Rectal smooth muscle tissue (tissue), 1 donor: Measurements from ENCODE around the gene PLCB1.

Source experiments
- H3K27ac ChIP-seq: one replicate; pipeline ENCODE4 v1.7.0; 2013; ENCODE audit warnings: low read depth, low read length, inconsistent platforms
- H3K27me3 ChIP-seq: one replicate; pipeline ENCODE4 v1.7.0; 2013; ENCODE audit warnings: low read length; ENCODE audit not compliant: control insufficient read depth, insufficient read depth
- H3K36me3 ChIP-seq: one replicate; pipeline ENCODE4 v1.7.0; 2013; ENCODE audit warnings: low read length; ENCODE audit not compliant: control insufficient read depth, insufficient read depth
- H3K4me1 ChIP-seq: one replicate; pipeline ENCODE4 v1.7.0; 2013; ENCODE audit warnings: low read length; ENCODE audit not compliant: control insufficient read depth, insufficient read depth
- H3K4me3 ChIP-seq: one replicate; pipeline ENCODE4 v1.7.0; 2013; ENCODE audit warnings: low read length
- H3K9ac ChIP-seq: one replicate; pipeline ENCODE4 v1.7.0; 2013; ENCODE audit warnings: low read length

The PLCB1 gene

GRCh38 chr20:8249634-8250033, 117.6 kb downstream of the PLCB1 start:
- Histone ChIP-seq H3K4me1 (no peaks in the 10 kb centered on the region), H3K27ac (no peak overlapping the region), H3K36me3 (no peaks in the 10 kb centered on the region), H3K4me3 (no peak overlapping the region), H3K27me3 (no peaks in the 10 kb centered on the region), H3K9ac (no peak overlapping the region)

DNA sequence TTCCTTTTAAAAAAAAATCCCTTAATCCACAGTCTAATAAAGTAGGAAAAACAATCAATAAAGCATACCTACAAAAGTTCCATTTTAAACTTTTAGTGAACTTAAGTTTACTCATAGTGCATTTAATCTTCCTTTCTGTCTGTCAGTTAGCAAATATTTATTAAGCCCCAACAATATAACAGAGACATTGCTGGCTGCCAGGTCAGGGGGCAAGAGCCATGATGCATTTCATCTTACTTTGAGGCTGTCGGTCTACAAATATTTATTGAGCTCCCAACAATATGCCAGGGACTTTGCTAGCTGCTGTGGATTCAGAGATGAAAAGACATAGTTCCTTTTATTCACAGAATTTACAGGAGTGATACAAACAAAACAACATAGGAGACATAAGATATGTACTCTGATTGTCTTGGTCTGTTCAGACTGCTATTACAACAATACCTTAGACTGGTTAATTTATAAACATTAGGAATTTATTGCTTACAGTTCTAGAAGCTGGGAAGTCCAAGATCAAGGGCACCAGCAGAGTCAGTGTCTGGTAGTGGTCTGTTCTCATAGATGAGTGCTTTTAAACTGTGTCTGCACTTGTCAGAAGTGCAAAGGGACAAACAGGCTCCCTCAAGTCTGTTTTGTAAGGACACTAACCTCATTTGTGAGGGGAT, 118.6 kb downstream of the PLCB1 start:
- H3K9ac ChIP-seq, result no peak overlapping the region
- H3K36me3 ChIP-seq, result no peaks in the 10 kb centered on the region
- no peak overlapping the region for H3K27ac ChIP-seq
- H3K4me1 ChIP-seq, result no peaks in the 10 kb centered on the region
- H3K4me3 ChIP-seq, result no peak overlapping the region
- no peaks in the 10 kb centered on the region for H3K27me3 ChIP-seq

- Histone ChIP-seq H3K4me3 (no peak overlapping the region), H3K27me3 (no peaks in the 10 kb centered on the region), H3K36me3 (no peaks in the 10 kb centered on the region), H3K9ac (no peak overlapping the region), H3K27ac (no peak overlapping the region), H3K4me1 (no peaks in the 10 kb centered on the region)
Observed at GRCh38 chr20:8251201-8251575, 119.1 kb downstream of the PLCB1 start.

GRCh38 chr20:8254911-8255582, 123.0 kb downstream of the PLCB1 start:
- no peaks in the 10 kb centered on the region for H3K27me3 ChIP-seq
- no peak overlapping the region for H3K4me3 ChIP-seq
- no peak overlapping the region for H3K9ac ChIP-seq
- H3K4me1 ChIP-seq, result no peaks in the 10 kb centered on the region
- H3K27ac ChIP-seq, result no peak overlapping the region
- H3K36me3 ChIP-seq, result no peaks in the 10 kb centered on the region

GRCh38 chr20:8255945-8256632, 124.0 kb downstream of the PLCB1 start:
- Histone ChIP-seq H3K9ac (no peak overlapping the region), H3K27ac (no peak overlapping the region), H3K27me3 (no peaks in the 10 kb centered on the region), H3K36me3 (no peaks in the 10 kb centered on the region), H3K4me1 (no peaks in the 10 kb centered on the region), H3K4me3 (no peak overlapping the region)

DNA sequence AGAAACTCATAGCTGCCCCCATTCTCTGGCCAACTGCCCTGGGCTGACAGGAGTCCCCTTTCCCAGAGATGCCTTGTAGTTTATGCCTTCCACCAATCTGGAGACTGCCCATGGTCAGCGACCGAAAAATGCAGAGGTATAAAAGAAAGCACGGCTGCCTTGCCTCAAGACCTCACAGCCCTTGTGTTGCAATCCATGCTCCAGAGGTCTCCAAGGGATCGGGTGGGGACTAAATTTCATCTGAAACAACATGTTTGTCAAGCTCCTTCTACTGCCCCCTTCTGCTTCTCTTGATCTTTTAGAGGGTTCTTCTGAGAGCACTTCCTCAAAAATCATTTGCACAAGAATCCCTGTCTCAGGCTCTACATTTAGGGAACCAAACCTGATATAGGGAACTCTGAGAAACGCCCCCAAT, 128.8 kb downstream of the PLCB1 start:
- Histone ChIP-seq H3K9ac (no peak overlapping the region), H3K4me3 (no peak overlapping the region), H3K27me3 (no peaks in the 10 kb centered on the region), H3K4me1 (no peaks in the 10 kb centered on the region), H3K27ac (no peak overlapping the region), H3K36me3 (no peaks in the 10 kb centered on the region)

GRCh38 chr20:8262721-8263120, 130.7 kb downstream of the PLCB1 start:
- Histone ChIP-seq H3K36me3 (no peaks in the 10 kb centered on the region), H3K9ac (no peak overlapping the region), H3K4me1 (no peaks in the 10 kb centered on the region), H3K27ac (no peak overlapping the region), H3K27me3 (no peaks in the 10 kb centered on the region), H3K4me3 (no peak overlapping the region)

DNA sequence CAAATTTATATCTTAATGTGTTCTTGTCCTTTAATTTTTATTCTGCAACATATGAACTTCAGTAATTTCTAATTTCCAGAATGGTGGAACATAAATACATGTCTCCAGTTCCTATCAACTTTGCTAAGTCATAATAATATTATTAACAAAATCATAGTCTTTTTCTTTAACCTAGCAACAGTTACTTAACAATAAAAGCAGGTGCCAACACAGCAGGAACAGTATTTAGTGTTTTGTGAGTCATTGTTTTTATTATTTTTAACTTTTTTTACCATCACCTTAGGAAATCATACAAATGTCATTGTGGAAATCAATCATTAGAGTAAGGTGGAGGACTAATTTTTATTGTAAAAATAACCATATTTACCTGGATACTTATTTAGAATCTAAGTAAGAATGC, 133.5 kb downstream of the PLCB1 start:
- no peak overlapping the region for H3K9ac ChIP-seq
- H3K27ac ChIP-seq, result no peak overlapping the region
- no peaks in the 10 kb centered on the region for H3K27me3 ChIP-seq
- no peak overlapping the region for H3K4me3 ChIP-seq
- no peaks in the 10 kb centered on the region for H3K4me1 ChIP-seq
- no peaks in the 10 kb centered on the region for H3K36me3 ChIP-seq

GRCh38 chr20:8267009-8267408, 134.9 kb downstream of the PLCB1 start:
- H3K4me1 ChIP-seq, result no peaks in the 10 kb centered on the region
- no peak overlapping the region for H3K9ac ChIP-seq
- H3K36me3 ChIP-seq, result no peaks in the 10 kb centered on the region
- H3K27ac ChIP-seq, result no peak overlapping the region
- H3K4me3 ChIP-seq, result no peak overlapping the region
- no peaks in the 10 kb centered on the region for H3K27me3 ChIP-seq

- no peaks in the 10 kb centered on the region for H3K36me3 ChIP-seq
- no peak overlapping the region for H3K9ac ChIP-seq
- H3K4me1 ChIP-seq, result no peaks in the 10 kb centered on the region
- no peak overlapping the region for H3K27ac ChIP-seq
- no peaks in the 10 kb centered on the region for H3K27me3 ChIP-seq
- H3K4me3 ChIP-seq, result no peak overlapping the region
Observed at GRCh38 chr20:8271727-8272126, 139.7 kb downstream of the PLCB1 start.

DNA sequence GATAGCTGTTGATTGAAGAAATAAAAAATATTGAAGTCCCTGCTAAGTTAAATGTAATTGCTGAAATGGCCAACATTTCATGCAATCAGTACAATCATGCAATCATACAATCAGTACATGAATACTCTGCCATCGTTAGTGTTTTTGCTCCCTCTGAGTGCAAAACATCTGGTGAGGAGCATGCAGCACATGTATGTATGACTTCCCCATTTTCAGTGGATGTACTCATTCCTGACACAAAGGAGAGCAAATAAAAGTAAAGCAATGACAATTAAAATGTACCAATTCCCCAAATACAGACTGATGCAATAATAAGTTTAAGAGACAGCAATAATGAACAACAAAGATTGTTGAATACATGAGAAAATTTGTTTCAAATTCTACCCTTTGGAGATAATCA, 140.7 kb downstream of the PLCB1 start:
- no peak overlapping the region for H3K4me3 ChIP-seq
- H3K9ac ChIP-seq, result no peak overlapping the region
- H3K27ac ChIP-seq, result no peak overlapping the region
- H3K27me3 ChIP-seq, result no peaks in the 10 kb centered on the region
- H3K36me3 ChIP-seq, result no peaks in the 10 kb centered on the region
- H3K4me1 ChIP-seq, result no peaks in the 10 kb centered on the region

GRCh38 chr20:8284902-8285301, 152.8 kb downstream of the PLCB1 start:
- Histone ChIP-seq H3K36me3 (no peaks in the 10 kb centered on the region), H3K4me1 (peaks cover 4% of the 10 kb centered on the region), H3K9ac (no peak overlapping the region), H3K4me3 (no peak overlapping the region), H3K27me3 (no peaks in the 10 kb centered on the region), H3K27ac (no peak overlapping the region)

- H3K27ac ChIP-seq, result no peak overlapping the region
- no peaks in the 10 kb centered on the region for H3K36me3 ChIP-seq
- peaks cover 2% of the 10 kb centered on the region for H3K4me1 ChIP-seq
- H3K9ac ChIP-seq, result no peak overlapping the region
- H3K27me3 ChIP-seq, result no peaks in the 10 kb centered on the region
- H3K4me3 ChIP-seq, result no peak overlapping the region
Observed at GRCh38 chr20:8287340-8287739, 155.3 kb downstream of the PLCB1 start.
